Colonic mucosa (tissue), 4 donors: Measurements from ENCODE around the gene SSH3. TPM values are rescaled to one million over a fixed set of nuclear protein-coding genes. Genes with fewer than 3 reads are reported as not detected.
A peak's percentile ranks its signal among the peaks of the same experiment; 100 is the strongest.

ENCODE experiments used
- DNase-seq: peaks from one replicate; pipeline ENCODE4 v3.0.0-alpha.2; 2020
- H3K27ac ChIP-seq: fragments of 200-600 bp; one replicate; pipeline ENCODE4 v1.8.0; 2021
- H3K27me3 ChIP-seq: fragments of 200-600 bp; one replicate; pipeline ENCODE4 v1.8.0; 2021
- H3K36me3 ChIP-seq: fragments of 200-600 bp; one replicate; pipeline ENCODE4 v1.8.0; 2021
- H3K4me1 ChIP-seq: fragments of 200-600 bp; one replicate; pipeline ENCODE4 v1.8.0; 2021; ENCODE audit warnings: mild to moderate bottlenecking
- H3K4me3 ChIP-seq: fragments of 200-600 bp; one replicate; pipeline ENCODE4 v1.8.0; 2021
- H3K9ac ChIP-seq, 2 donors: one replicate each; pipeline ENCODE4 v1.7.0; 2013; ENCODE audit warnings: control low read depth in 2 of 2, low read depth in 2 of 2, low read length in 2 of 2
- H3K9me3 ChIP-seq: fragments of 200-600 bp; one replicate; pipeline ENCODE4 v1.8.0; 2021
- intact Hi-C: fragments of 100-400 bp; cut with DNase I; formaldehyde crosslinking; loops from one replicate; pipeline ENCODE4 v1.14.1; 2022
- total RNA-seq, 2 donors: library from RNA; stranded (reverse); fragmentation: NEBNext Ultra II Directional in 1 of 2; extraction: Animal tissue kit (Norgen Biotek cat#: 25700) in 1 of 2; gene quantifications; one replicate each; pipeline ENCODE4 v1.2.1, GENCODE V29; 2021
- TF ChIP-seq, protein P1 (sequence below): fragments of 200-600 bp; IDR thresholded peaks from one replicate; pipeline ENCODE4 v1.8.0; 2022; ENCODE audit warnings: antibody characterized with exemption, mild to moderate bottlenecking
- donor health status: healthy.
- donor health status: DM: no; HTN: no; CAD: no.
- donor health status: DM: no; HTN: no; CAD: no.

The SSH3 gene
- total RNA-seq, 2 donors from 2014 or later: 69.7 to 81.7 TPM

DNA sequence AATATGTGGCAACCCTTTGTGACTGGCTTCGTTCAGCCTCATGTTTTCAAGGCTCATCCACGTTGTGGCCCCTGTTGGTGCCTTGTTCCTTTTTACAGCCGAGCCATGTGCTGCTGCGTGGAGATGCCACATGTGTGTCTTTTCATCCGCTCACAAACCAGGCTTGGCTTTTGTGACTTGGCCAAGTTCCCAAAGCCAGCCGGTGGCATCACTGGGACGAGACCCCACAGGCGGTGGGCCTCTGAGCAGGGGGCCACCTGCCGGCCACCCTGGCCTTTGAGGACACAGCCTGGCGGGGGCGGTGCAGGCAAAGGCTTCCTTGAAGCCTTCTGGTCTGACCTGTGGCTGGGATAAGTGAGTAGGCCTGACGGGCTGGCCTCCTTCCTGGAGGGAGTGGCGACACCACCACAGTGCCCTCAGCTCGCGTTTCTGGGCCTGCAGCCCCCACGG, 26.5 kb upstream of the SSH3 start:
- TF ChIP-seq, protein P1, sequence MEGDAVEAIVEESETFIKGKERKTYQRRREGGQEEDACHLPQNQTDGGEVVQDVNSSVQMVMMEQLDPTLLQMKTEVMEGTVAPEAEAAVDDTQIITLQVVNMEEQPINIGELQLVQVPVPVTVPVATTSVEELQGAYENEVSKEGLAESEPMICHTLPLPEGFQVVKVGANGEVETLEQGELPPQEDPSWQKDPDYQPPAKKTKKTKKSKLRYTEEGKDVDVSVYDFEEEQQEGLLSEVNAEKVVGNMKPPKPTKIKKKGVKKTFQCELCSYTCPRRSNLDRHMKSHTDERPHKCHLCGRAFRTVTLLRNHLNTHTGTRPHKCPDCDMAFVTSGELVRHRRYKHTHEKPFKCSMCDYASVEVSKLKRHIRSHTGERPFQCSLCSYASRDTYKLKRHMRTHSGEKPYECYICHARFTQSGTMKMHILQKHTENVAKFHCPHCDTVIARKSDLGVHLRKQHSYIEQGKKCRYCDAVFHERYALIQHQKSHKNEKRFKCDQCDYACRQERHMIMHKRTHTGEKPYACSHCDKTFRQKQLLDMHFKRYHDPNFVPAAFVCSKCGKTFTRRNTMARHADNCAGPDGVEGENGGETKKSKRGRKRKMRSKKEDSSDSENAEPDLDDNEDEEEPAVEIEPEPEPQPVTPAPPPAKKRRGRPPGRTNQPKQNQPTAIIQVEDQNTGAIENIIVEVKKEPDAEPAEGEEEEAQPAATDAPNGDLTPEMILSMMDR: peak; percentile 30
- Histone ChIP-seq H3K4me3 (peak overlapping the region; percentile 6), H3K9me3 (no peaks in the 10 kb centered on the region), H3K9ac (peak overlapping the region; percentile 58 to 94), H3K27ac (peak overlapping the region; percentile 86), H3K27me3 (no peaks in the 10 kb centered on the region), H3K36me3 (peaks cover 31% of the 10 kb centered on the region), H3K4me1 (peaks cover 39% of the 10 kb centered on the region)
- intact Hi-C loops: no loop called here
- DNase-seq: peak; percentile 67

GRCh38 chr11:67277231-67277961, 25.9 kb upstream of the SSH3 start:
- Histone ChIP-seq H3K36me3 (peaks cover 33% of the 10 kb centered on the region), H3K27ac (peak overlapping the region; percentile 86), H3K9ac (peak overlapping the region; percentile 70 to 94), H3K4me1 (peaks cover 39% of the 10 kb centered on the region), H3K4me3 (peak overlapping the region; percentile 6), H3K27me3 (no peaks in the 10 kb centered on the region), H3K9me3 (no peaks in the 10 kb centered on the region)
- DNase-seq: peak; percentile 91
- intact Hi-C loops: no loop called here
- TF ChIP-seq, protein P1: no peak

DNA sequence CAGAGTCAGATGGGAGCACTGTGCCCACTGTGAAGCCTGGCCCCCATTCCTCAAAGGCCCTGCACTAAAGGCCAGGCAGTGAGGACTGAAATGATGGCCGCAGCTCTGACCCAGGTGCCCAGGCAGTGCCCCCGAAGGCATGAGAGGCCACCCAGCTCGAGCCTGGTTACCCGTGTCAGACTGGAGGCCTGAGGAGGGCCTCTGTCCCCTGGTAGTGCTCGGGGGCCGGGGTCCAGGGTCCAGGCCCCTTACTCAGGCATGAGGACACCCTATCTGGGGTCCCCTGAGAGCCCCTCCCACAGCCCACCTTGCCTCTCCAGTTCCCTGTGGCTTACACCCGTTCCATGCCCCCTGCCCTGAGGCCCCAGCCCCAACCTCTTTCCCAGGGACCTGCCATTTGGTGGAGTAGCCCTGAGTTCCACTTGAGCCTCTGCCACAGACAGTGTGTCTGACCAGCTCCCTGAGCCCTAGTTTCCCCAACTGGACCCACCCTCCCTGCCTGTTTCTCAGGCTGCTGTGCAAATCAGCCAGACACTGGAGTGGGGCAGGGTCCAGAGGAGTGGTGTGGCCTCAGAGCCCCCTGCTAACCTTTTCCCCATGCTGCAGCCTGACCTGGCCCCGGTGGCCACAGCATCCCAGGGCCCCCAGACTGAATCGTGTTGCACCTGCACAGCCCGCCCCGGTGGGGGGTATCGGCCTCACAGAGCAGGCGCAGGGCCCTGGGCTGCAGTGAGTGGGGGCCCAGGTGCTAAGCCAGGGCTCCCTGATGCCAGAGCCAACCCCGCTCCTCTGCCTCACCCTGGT, 25.0 kb upstream of the SSH3 start:
- Histone ChIP-seq H3K27me3 (no peaks in the 10 kb centered on the region), H3K9me3 (no peaks in the 10 kb centered on the region), H3K4me3 (no peak overlapping the region), H3K4me1 (peaks cover 39% of the 10 kb centered on the region), H3K27ac (peak overlapping the region; percentile 86), H3K36me3 (peaks cover 41% of the 10 kb centered on the region), H3K9ac (peak overlapping the region; percentile 70 to 94)
- intact Hi-C loops: no loop called here
- TF ChIP-seq, protein P1: no peak
- no peak for DNase-seq

GRCh38 chr11:67278939-67279588, 24.3 kb upstream of the SSH3 start:
- Histone ChIP-seq H3K4me3 (no peak overlapping the region), H3K36me3 (peaks cover 44% of the 10 kb centered on the region), H3K4me1 (peaks cover 38% of the 10 kb centered on the region), H3K9me3 (no peaks in the 10 kb centered on the region), H3K9ac (no peak overlapping the region), H3K27me3 (no peaks in the 10 kb centered on the region), H3K27ac (peak overlapping the region; percentile 86)
- TF ChIP-seq, protein P1: no peak
- intact Hi-C loops: no loop called here
- no peak for DNase-seq

DNA sequence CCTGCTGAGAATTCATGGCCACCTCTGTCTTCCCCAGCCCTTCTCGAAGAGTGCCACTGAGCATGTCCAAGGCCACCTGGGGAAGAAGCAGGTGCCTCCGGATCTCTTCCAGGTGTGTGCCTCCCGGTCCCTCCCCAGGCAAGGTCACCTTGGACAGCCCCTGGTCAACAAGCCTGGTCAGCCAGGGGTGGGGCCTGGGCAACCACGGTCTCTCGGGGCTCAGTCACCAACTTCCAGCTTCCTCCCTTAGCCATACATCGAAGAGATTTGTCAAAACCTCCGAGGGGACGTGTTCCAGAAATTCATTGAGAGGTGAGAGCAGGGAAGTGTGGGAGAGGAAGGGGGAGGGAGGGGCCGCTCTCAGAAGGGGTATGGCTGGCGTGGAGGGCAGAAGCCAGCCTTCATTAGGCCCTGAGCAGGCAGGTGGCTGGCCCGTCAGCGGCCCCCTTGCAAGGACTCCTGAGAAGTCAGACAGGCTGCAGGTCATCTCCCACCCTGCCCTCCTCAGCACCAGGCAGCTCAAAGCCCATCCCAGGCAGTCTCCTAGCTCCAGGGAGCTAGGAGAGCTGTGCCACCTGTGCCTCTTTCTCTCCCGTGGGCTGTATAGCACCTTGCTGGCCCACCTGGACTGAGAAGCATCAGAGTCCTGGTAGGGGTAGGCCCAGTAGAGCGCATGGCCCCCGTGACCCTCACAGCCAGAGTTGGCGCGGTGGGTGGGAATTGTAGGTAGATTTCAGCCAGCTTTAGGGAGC, 23.6 kb upstream of the SSH3 start:
- peaks cover 33% of the 10 kb centered on the region for H3K4me1 ChIP-seq
- TF ChIP-seq, protein P1: no peak
- DNase-seq: no peak
- no peaks in the 10 kb centered on the region for H3K27me3 ChIP-seq
- no peak overlapping the region for H3K27ac ChIP-seq
- H3K4me3 ChIP-seq: no peak overlapping the region
- peaks cover 44% of the 10 kb centered on the region for H3K36me3 ChIP-seq
- H3K9me3 ChIP-seq: no peaks in the 10 kb centered on the region
- intact Hi-C loops: no loop called here
- H3K9ac ChIP-seq: peak overlapping the region in 1 of 2 donors; percentile 19
